NCI-H2196 treated with DMSO at 0.1 percent for 48 hours (cell line): ENCODE results near the gene RNF114.
"Not testable (repeated sequence)": the region's sequence is repeated elsewhere in the genome, so short reads cannot be mapped to it uniquely, and the experiment has no call there.

Source experiments
- DNase-seq: peaks from one replicate; lab custom pipeline; 2025; ENCODE audit not compliant: unreplicated experiment; lab: John Stamatoyannopoulos, UW

RNF114 gene

GRCh38 chr20:49928411-49929141 lies 7.6 kb upstream of the RNF114 start:
- peak; percentile 70 for DNase-seq

GRCh38 chr20:49929142-49929494 lies 7.1 kb upstream of the RNF114 start:
- no peak for DNase-seq

GRCh38 chr20:49935746-49936152 lies 448 bp upstream of the RNF114 start:
- DNase-seq, result no peak

- no peak for DNase-seq
Observed at GRCh38 chr20:49937027-49937929, 1.1 kb downstream of the RNF114 start.

- no peak for DNase-seq
Observed at GRCh38 chr20:49938173-49939163, 2.3 kb downstream of the RNF114 start.

GRCh38 chr20:49941456-49941855 lies 5.3 kb downstream of the RNF114 start:
- no peak for DNase-seq

- no peak for DNase-seq
Observed at GRCh38 chr20:49942303-49942702, 6.1 kb downstream of the RNF114 start.

GRCh38 chr20:49942942-49943341 lies 6.7 kb downstream of the RNF114 start:
- no peak for DNase-seq

- DNase-seq, result no peak
Observed at GRCh38 chr20:49945306-49945700, 9.1 kb downstream of the RNF114 start.

- DNase-seq, result no peak
Observed at GRCh38 chr20:49945701-49946477, 9.7 kb downstream of the RNF114 start.

GRCh38 chr20:49948178-49948577 lies 12.0 kb downstream of the RNF114 start:
- no peak for DNase-seq

GRCh38 chr20:49948809-49949507 lies 12.8 kb downstream of the RNF114 start:
- no peak for DNase-seq

- DNase-seq, result no peak
Observed at GRCh38 chr20:49951151-49951550, 15.0 kb downstream of the RNF114 start.

- no peak for DNase-seq
Observed at GRCh38 chr20:49955167-49955566, 19.0 kb downstream of the RNF114 start.

- not testable (repeated sequence) for DNase-seq
Observed at GRCh38 chr20:49955830-49956396, 19.7 kb downstream of the RNF114 start.

GRCh38 chr20:49956689-49957088 lies 20.5 kb downstream of the RNF114 start:
- DNase-seq, result no peak

GRCh38 chr20:49957089-49957938 lies 21.1 kb downstream of the RNF114 start:
- DNase-seq, result not testable (repeated sequence)

GRCh38 chr20:49961413-49961812 lies 25.2 kb downstream of the RNF114 start:
- DNase-seq, result no peak
